ENCODE measurements around the gene MCCD1. TPM values are rescaled to one million over a fixed set of nuclear protein-coding genes. Genes with fewer than 3 reads are reported as not detected.

The MCCD1 gene
- polyA plus RNA-seq, 1 experiment, result not detected

GRCh38 chr6:31567531-31568370 lies 39.0 kb downstream of the MCCD1 start:
- Histone ChIP-seq H3K27ac (ENCODE audit: low read depth, low read length) (no peak overlapping the region), H3K9me3 (ENCODE audit: control insufficient read depth, insufficient read depth, low read length) (no peaks in the 10 kb centered on the region), H3K4me3 (ENCODE audit: low read depth, low read length) (no peak overlapping the region), H3K27me3 (ENCODE audit: control insufficient read depth, insufficient read depth, low read length) (peaks cover 14% of the 10 kb centered on the region)
- no peak for DNase-seq (ENCODE audit: low read depth, low spot score)
- CTCF ChIA-PET, result interaction anchor here (0.9 to 2.5 kb wide), 2 partner anchors 8 to 30 kb away, joined by 3 to 10 read pairs; no protein-coding TSS in a partner anchor
- POLR2A ChIA-PET, result no interaction called here
- TF ChIP-seq CTCF (IDR thresholded peaks at IDR 0.05; ENCODE audit: low read depth, low read length), result no peak

- Histone ChIP-seq H3K27me3 (ENCODE audit: control insufficient read depth, insufficient read depth, low read length) (peaks cover 21% of the 10 kb centered on the region), H3K27ac (ENCODE audit: low read depth, low read length) (no peak overlapping the region), H3K9me3 (ENCODE audit: control insufficient read depth, insufficient read depth, low read length) (no peaks in the 10 kb centered on the region), H3K4me3 (ENCODE audit: low read depth, low read length) (no peak overlapping the region)
- CTCF ChIA-PET, result interaction anchor here (0.9 to 2.5 kb wide), 2 partner anchors 9 to 30 kb away, joined by 3 to 10 read pairs; no protein-coding TSS in a partner anchor
- POLR2A ChIA-PET, result no interaction called here
- no peak for DNase-seq (ENCODE audit: low read depth, low spot score)
- no peak for TF ChIP-seq CTCF (IDR thresholded peaks at IDR 0.05; ENCODE audit: low read depth, low read length)
These were observed 39.8 kb downstream of the MCCD1 start for GRCh38 chr6:31568537-31568961.

- no peak for TF ChIP-seq CTCF (IDR thresholded peaks at IDR 0.05; ENCODE audit: low read depth, low read length)
- no peaks in the 10 kb centered on the region for H3K9me3 ChIP-seq (ENCODE audit: control insufficient read depth, insufficient read depth, low read length)
- CTCF ChIA-PET, result interaction anchor here (1.0 to 1.9 kb wide), 2 partner anchors 10 to 28 kb away, joined by 5 to 11 read pairs; no protein-coding TSS in a partner anchor
- DNase-seq (ENCODE audit: low read depth, low spot score), result no peak
- POLR2A ChIA-PET, result no interaction called here
- no peak overlapping the region for H3K4me3 ChIP-seq (ENCODE audit: low read depth, low read length)
- peaks cover 27% of the 10 kb centered on the region for H3K27me3 ChIP-seq (ENCODE audit: control insufficient read depth, insufficient read depth, low read length)
- no peak overlapping the region for H3K27ac ChIP-seq (ENCODE audit: low read depth, low read length)
These were observed 41.2 kb downstream of the MCCD1 start for GRCh38 chr6:31569861-31570536.

- Histone ChIP-seq H3K4me3 (ENCODE audit: low read depth, low read length) (no peak within 1 kb of the TSS), H3K27me3 (ENCODE audit: control insufficient read depth, insufficient read depth, low read length) (peaks cover 39% of the 10 kb centered on the region), H3K27ac (ENCODE audit: low read depth, low read length) (no peak within 1 kb of the TSS), H3K9me3 (ENCODE audit: control insufficient read depth, insufficient read depth, low read length) (no peaks in the 10 kb centered on the region; the same call in 1 of the 2 replicates)
- POLR2A ChIA-PET, result no interaction called here
- no peak for TF ChIP-seq CTCF (IDR thresholded peaks at IDR 0.05; ENCODE audit: low read depth, low read length)
- DNase-seq (ENCODE audit: low read depth, low spot score), result no peak
- CTCF ChIA-PET, result no interaction called here
These were observed 43.5 kb downstream of the MCCD1 start, which contains the start of gene LTA for GRCh38 chr6:31572041-31572911. Gene LTA, plus strand, starts transcription at chr6:31572289. Its CDS starts 454 bp downstream, at chr6:31572743.
